ENCODE data around the gene PPARG. TPM values are rescaled to one million over a fixed set of nuclear protein-coding genes. Genes with fewer than 3 reads are reported as not detected.
"Not testable (repeated sequence)": the region's sequence is repeated elsewhere in the genome, so short reads cannot be mapped to it uniquely, and the experiment has no call there.

PPARG gene
- total RNA-seq, 1 donor from 2014 or later, result 25.7 TPM

GRCh38 chr3:12460127-12460526 lies 171.3 kb downstream of the PPARG start:
- DNase-seq (ENCODE audit: missing footprints) (no peak), ATAC-seq (no peak)
- intact Hi-C loops (cut with DNase I), result no loop called here

GRCh38 chr3:12461097-12461649 lies 172.3 kb downstream of the PPARG start:
- ATAC-seq, result no peak
- no peak for DNase-seq (ENCODE audit: missing footprints)
- intact Hi-C loops (cut with DNase I), result no loop called here

DNA sequence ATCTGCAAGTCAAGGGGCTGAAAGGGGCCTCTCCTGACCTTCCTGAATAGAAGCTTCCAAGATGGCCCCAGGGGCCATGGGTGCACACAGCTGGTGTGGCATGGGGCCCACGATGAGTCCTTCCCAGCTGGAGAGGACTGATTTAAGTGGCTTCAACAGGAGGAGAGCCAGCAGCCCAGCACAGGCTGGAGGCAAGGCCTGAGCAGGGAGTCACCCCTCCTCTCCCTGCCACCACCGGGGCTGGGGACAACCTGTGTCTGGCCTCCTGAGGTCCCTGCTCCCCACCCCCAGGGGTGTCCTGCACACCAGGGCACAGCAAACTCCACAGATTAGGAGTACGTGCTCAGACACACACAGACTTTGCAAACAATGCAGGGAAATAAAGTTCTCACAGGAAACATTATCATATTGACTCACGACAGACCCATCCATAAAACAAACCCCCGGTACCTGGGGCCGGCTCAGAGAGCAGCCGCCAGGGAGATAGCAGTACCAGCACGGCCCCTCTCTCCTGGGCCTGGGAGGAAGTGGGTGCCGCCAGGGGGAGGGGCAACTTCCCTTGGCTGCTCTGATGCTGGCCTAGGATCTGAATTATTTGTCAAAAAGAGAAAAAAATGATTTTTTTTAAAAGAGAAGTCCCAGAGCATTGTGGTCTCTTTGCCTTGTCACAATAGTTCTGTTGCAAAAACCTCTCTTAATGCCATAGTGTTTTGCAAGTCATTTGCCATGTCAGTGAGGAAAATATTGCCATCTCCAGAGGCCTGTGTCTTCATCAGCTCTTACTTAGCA lies 173.5 kb downstream of the PPARG start:
- intact Hi-C loops (cut with DNase I), result no loop called here
- ATAC-seq, result peak; percentile 43
- DNase-seq (ENCODE audit: missing footprints), result no peak

- intact Hi-C loops (cut with DNase I), result no loop called here
- no peak for DNase-seq (ENCODE audit: missing footprints)
- no peak for ATAC-seq
These were observed 174.8 kb downstream of the PPARG start for GRCh38 chr3:12463686-12464085.

- no peak for DNase-seq (ENCODE audit: missing footprints)
- intact Hi-C loops (cut with DNase I), result no loop called here
- no peak for ATAC-seq
These were observed 175.3 kb downstream of the PPARG start for GRCh38 chr3:12464181-12464580.

DNA sequence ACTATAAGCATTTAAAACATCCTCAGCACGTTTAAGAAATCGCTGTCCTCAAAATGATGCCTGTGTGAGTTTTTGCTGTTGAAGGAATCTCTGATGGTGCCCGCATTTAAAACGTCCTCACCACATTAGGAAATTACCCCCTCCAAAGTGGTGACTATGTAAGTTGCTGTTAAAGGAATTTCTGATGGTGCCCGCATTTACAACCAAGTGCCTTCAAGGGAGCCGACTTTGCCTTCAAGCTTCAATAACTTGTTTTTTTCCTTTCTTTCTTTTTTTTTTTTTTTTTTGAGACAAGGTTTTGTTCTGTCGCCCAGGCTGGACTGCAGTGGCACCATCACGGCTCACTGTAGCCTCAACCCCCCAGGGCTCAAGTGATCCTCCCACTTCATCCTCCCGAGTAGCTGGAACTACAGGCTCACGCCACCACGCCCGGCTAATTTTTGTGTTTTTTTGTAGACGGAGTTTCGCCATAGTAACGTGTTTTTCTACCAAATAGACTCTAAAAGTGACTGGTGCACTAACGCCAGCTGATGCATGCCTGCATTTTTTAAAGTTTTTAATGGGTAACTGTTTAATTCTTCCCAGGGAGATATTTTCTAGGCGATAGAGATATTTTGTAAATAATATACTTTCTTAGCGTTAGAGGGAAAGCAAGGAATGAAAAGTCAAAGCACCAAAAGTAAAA lies 176.4 kb downstream of the PPARG start:
- DNase-seq (ENCODE audit: missing footprints), result no peak
- no peak for ATAC-seq
- intact Hi-C loops (cut with DNase I), result no loop called here

DNA sequence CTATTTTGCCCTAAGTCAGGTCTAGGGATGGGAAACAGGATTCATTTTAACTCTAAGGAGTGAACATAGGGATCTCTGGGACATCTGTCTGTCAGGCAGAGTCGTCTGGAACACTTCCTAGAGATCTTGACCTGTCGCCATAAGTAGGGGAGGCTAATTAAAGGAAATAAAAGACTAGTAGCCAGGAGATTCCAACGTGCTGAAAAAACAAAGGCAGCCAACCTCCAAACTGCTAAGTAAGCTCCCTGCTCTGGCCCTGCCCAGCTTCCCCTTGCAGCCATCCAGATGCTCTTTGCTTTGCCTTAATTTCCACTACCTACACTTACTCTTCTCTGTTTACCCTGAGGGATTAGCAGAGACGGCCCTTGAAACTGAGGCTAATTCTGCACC lies 177.0 kb downstream of the PPARG start:
- intact Hi-C loops (cut with DNase I), result no loop called here
- ATAC-seq, result no peak
- DNase-seq (ENCODE audit: missing footprints), result no peak

GRCh38 chr3:12467746-12468145 lies 178.9 kb downstream of the PPARG start:
- ATAC-seq (no peak), DNase-seq (ENCODE audit: missing footprints) (no peak)
- intact Hi-C loops (cut with DNase I), result no loop called here

- no peak for DNase-seq (ENCODE audit: missing footprints)
- ATAC-seq, result no peak
- intact Hi-C loops (cut with DNase I), result no loop called here
These were observed 179.4 kb downstream of the PPARG start for GRCh38 chr3:12468276-12468675.

- intact Hi-C loops (cut with DNase I), result no loop called here
- DNase-seq (ENCODE audit: missing footprints) (no peak), ATAC-seq (no peak)
These were observed 179.9 kb downstream of the PPARG start for GRCh38 chr3:12468757-12469156.

DNA sequence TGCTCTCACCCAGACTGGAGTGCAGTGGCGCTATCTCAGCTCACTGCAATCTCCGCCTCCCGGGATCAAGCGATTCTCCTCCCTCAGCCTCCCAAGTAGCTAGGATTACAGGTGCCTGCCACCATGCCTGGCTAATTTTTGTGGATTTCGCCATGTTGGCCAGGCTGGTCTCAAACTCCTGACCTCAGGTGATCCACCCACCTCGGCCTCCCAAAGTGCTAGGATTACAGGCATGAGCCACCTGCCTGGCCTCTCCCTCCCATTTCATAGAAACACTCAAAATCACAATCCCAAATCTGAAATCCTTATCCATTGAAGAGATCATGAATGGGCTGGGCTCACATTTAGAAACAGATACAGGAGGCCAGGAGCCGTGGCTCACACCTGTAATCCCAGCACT lies 180.4 kb downstream of the PPARG start:
- intact Hi-C loops (cut with DNase I); ATAC-seq; DNase-seq (ENCODE audit: missing footprints): not testable (repeated sequence)

DNA sequence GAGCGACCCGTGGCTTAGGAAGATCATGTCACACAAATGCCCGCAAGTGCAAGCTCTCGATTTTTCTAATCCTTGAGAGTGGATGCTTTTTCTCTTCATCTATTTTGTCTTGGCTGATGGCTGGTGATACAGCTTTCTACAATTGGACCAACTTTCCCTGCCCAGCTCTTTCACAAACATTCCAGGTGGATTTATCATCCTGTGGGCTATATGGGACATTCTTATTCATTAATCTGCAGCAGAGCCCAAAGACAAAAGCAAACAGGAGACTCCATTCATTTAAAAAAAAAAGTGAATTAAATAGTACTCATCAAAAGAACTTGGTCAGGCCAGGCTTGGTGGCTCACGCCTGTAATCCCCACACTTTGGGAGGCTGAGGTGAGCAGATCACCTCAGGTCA lies 181.2 kb downstream of the PPARG start:
- intact Hi-C loops (cut with DNase I), result no loop called here

GRCh38 chr3:12470680-12471079 lies 181.8 kb downstream of the PPARG start:
- intact Hi-C loops (cut with DNase I), result no loop called here
- ATAC-seq (no peak), DNase-seq (ENCODE audit: missing footprints) (no peak)

More for the DNA sequence above, 181.2 kb downstream of the PPARG start:
- DNase-seq (ENCODE audit: missing footprints), result no peak
- ATAC-seq, result no peak

GRCh38 chr3:12471241-12471640 lies 182.4 kb downstream of the PPARG start:
- DNase-seq (ENCODE audit: missing footprints) (no peak), ATAC-seq (no peak)
- intact Hi-C loops (cut with DNase I), result no loop called here

- intact Hi-C loops (cut with DNase I), result no loop called here
- ATAC-seq, result no peak
- DNase-seq (ENCODE audit: missing footprints), result no peak
These were observed 183.2 kb downstream of the PPARG start for GRCh38 chr3:12472000-12472610.

GRCh38 chr3:12472796-12473195 lies 183.9 kb downstream of the PPARG start:
- intact Hi-C loops (cut with DNase I), result no loop called here
- no peak for ATAC-seq

DNA sequence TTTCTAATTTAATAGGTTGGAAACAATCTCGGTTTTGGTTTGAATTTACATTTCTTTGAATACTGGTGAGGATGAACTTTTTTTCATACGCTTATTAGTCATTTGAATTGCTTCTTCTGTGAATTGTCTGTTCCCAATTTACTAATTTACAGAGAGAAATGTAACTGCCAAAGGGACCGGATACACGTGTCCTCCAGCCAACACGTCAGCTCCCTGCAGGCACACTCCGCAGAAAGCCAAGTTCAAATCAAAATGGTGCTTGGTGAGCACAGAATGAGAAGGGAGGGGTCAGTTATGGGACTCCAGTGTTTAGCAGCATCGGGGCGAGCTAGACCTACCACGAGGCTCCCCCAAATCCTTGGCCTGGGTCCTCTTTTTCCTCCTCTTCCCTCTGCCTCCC lies 184.6 kb downstream of the PPARG start:
- intact Hi-C loops (cut with DNase I), result no loop called here
- ATAC-seq (no peak), DNase-seq (ENCODE audit: missing footprints) (no peak)

More at GRCh38 chr3:12472796-12473195, 183.9 kb downstream of the PPARG start:
- no peak for DNase-seq (ENCODE audit: missing footprints)

- DNase-seq (ENCODE audit: missing footprints) (no peak), ATAC-seq (no peak)
- intact Hi-C loops (cut with DNase I), result no loop called here
These were observed 187.5 kb downstream of the PPARG start for GRCh38 chr3:12476238-12476897.

- DNase-seq (ENCODE audit: missing footprints) (no peak), ATAC-seq (no peak)
- intact Hi-C loops (cut with DNase I), result no loop called here
These were observed 188.4 kb downstream of the PPARG start for GRCh38 chr3:12477256-12477655.
